ENCODE measurements around the gene NCOR1. TPM values are rescaled to one million over a fixed set of nuclear protein-coding genes. Genes with fewer than 3 reads are reported as not detected.
"Not testable (repeated sequence)": the region's sequence is repeated elsewhere in the genome, so short reads cannot be mapped to it uniquely, and the experiment has no call there.

The NCOR1 gene
- total RNA-seq, 1 experiment from 2014 or later = 127 TPM

DNA sequence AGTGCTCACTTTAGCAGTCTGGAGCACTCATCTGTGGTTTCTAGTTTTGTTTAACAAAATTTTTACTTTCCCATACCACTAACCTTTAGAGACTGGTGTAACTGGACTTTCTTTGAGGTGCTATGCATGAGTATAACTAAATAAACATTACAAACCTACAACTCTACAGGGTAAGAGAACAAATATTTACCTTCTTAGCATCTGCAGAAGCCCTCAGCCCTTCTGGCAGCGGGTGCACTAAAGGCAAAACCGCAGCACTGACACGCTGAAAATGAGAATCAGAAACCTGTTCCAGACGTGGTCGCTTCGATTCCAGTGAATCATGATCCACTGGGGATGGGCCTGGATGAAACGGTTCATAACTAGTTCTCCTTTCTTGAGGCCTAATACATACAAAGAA is 43.7 kb downstream of the NCOR1 start:
- Histone ChIP-seq H3K27me3 (ENCODE audit: low read length) (no peaks in the 10 kb centered on the region), H3K4me2 (ENCODE audit: low read length) (peak overlapping the region; percentile 78), H3K9ac (ENCODE audit: low read length) (peak overlapping the region; percentile 59), H2AFZ (ENCODE audit: low read length) (no peak overlapping the region), H3K4me3 (ENCODE audit: low read length) (peak overlapping the region; percentile 54; the same call in 1 of the 2 replicates), H3K36me3 (ENCODE audit: low read depth, low read length) (peaks cover 6% of the 10 kb centered on the region; the same call in 1 of the 2 replicates), H3F3A (ENCODE audit: low read length, unreplicated experiment) (peaks cover 18% of the 10 kb centered on the region), H3K4me1 (ENCODE audit: insufficient read depth, low read length) (peaks cover 31% of the 10 kb centered on the region), H4K20me1 (ENCODE audit: low read length) (no peaks in the 10 kb centered on the region), H3K27ac (ENCODE audit: low read length) (peak overlapping the region; percentile 94), H3K9me3 (ENCODE audit: low read length) (no peaks in the 10 kb centered on the region), H3K79me2 (ENCODE audit: low read length) (peaks cover 53% of the 10 kb centered on the region), H3K9me2 (replicated peaks; ENCODE audit: low read length) (no peaks in the 10 kb centered on the region)
- POLR2A ChIA-PET (ENCODE audit: unreplicated experiment) = no interaction called here
- TF ChIP-seq EZH2phosphoT487 (IDR thresholded peaks at IDR 0.05; ENCODE audit: borderline replicate concordance, low read length) (no peak; the same call in 1 of the 2 replicates), CTCF (conservative IDR thresholded peaks at IDR 0.05; ENCODE audit: low read depth, low read length) (no peak), EZH2 (IDR thresholded peaks at IDR 0.05; ENCODE audit: low read length, unreplicated experiment) (no peak)
- CTCF ChIA-PET = no interaction called here
- peak; percentile 99 for ATAC-seq
- no TSS peak for BruUV-seq (replicated peaks)
- DNase-seq = peak; percentile 99
- intact Hi-C loops (cut with micrococcal nuclease) = loop anchor here (5.0 kb wide), 1 partner anchor 46 kb away; the partner anchor contains the start of genes NCOR1 and PIGL

- H3K4me3 ChIP-seq (ENCODE audit: low read length); ATAC-seq; H3K9me3 ChIP-seq (ENCODE audit: low read length); H3K4me2 ChIP-seq (ENCODE audit: low read length); H2AFZ ChIP-seq (ENCODE audit: low read length); DNase-seq; POLR2A ChIA-PET (ENCODE audit: unreplicated experiment); H3K9ac ChIP-seq (ENCODE audit: low read length); H3K36me3 ChIP-seq (ENCODE audit: low read depth, low read length); H3K9me2 ChIP-seq (replicated peaks; ENCODE audit: low read length); CTCF ChIA-PET; BruUV-seq (replicated peaks); H3K27ac ChIP-seq (ENCODE audit: low read length); H3F3A ChIP-seq (ENCODE audit: low read length, unreplicated experiment); H3K27me3 ChIP-seq (ENCODE audit: low read length); intact Hi-C loops (cut with micrococcal nuclease); H4K20me1 ChIP-seq (ENCODE audit: low read length): not testable (repeated sequence)
- Histone ChIP-seq H3K4me1 (ENCODE audit: insufficient read depth, low read length) (peaks cover 16% of the 10 kb centered on the region), H3K79me2 (ENCODE audit: low read length) (peaks cover 17% of the 10 kb centered on the region)
Measured at GRCh38 chr17:16166766-16167165, 48.6 kb downstream of the NCOR1 start.

GRCh38 chr17:16158714-16159113 is 56.6 kb downstream of the NCOR1 start:
- H3K9ac ChIP-seq (ENCODE audit: low read length) = no peak overlapping the region
- peaks cover 13% of the 10 kb centered on the region for H3K36me3 ChIP-seq (ENCODE audit: low read depth, low read length)
- no peaks in the 10 kb centered on the region for H3K9me2 ChIP-seq (replicated peaks; ENCODE audit: low read length)
- intact Hi-C loops (cut with micrococcal nuclease) = no loop called here
- H3K4me1 ChIP-seq (ENCODE audit: insufficient read depth, low read length) = no peaks in the 10 kb centered on the region
- DNase-seq (no peak), ATAC-seq (no peak)
- ChIA-PET POLR2A (ENCODE audit: unreplicated experiment) (no interaction called here), CTCF (no interaction called here)
- H3K27ac ChIP-seq (ENCODE audit: low read length) = no peak overlapping the region
- H3K4me2 ChIP-seq (ENCODE audit: low read length) = no peak overlapping the region
- no TSS peak for BruUV-seq (replicated peaks)
- TF ChIP-seq EZH2 (IDR thresholded peaks at IDR 0.05; ENCODE audit: low read length, unreplicated experiment) (no peak), EZH2phosphoT487 (IDR thresholded peaks at IDR 0.05; ENCODE audit: borderline replicate concordance, low read length) (no peak), CTCF (conservative IDR thresholded peaks at IDR 0.05; ENCODE audit: low read depth, low read length) (no peak)
- no peaks in the 10 kb centered on the region for H3K27me3 ChIP-seq (ENCODE audit: low read length)
- H2AFZ ChIP-seq (ENCODE audit: low read length) = no peak overlapping the region
- no peaks in the 10 kb centered on the region for H4K20me1 ChIP-seq (ENCODE audit: low read length)
- 0 out of 2 replicates have a peak, but pooled peaks cover 4% of the 10 kb centered on the region for H3K79me2 ChIP-seq (ENCODE audit: low read length)
- no peak overlapping the region for H3K4me3 ChIP-seq (ENCODE audit: low read length)
- H3F3A ChIP-seq (ENCODE audit: low read length, unreplicated experiment) = no peaks in the 10 kb centered on the region
- H3K9me3 ChIP-seq (ENCODE audit: low read length) = no peaks in the 10 kb centered on the region

Data from PC-3 (cell line).